Stimulated activated CD8-positive, alpha-beta memory T cell treated with anti-CD3 and anti-CD28 coated beads, Interleukin-7, amount 100 ng/mL, for 24 hours (primary cell): ENCODE measurements around the gene TMUB2.
"Not testable (repeated sequence)": the region's sequence is repeated elsewhere in the genome, so short reads cannot be mapped to it uniquely, and the experiment has no call there.

Experiments used
- DNase-seq: peaks from one replicate; pipeline ENCODE4 v3.0.0-alpha.2; 2020; ENCODE audit warnings: low read depth

TMUB2 gene

GRCh38 chr17:44219108-44219615 lies 32.4 kb downstream of the TMUB2 start:
- no peak for DNase-seq

- DNase-seq, result no peak
Observed at GRCh38 chr17:44219616-44220212, 32.9 kb downstream of the TMUB2 start, which contains the start of gene UBTF. UBTF (minus strand) TSS chr17:44219675; CDS start chr17:44218229, 1,446 bp downstream.

- no peak for DNase-seq
Observed at GRCh38 chr17:44220213-44221083, 33.7 kb downstream of the TMUB2 start.

GRCh38 chr17:44221084-44221861 lies 34.5 kb downstream of the TMUB2 start:
- DNase-seq, result no peak

- no peak for DNase-seq
Observed at GRCh38 chr17:44221862-44222111, 35.0 kb downstream of the TMUB2 start.

GRCh38 chr17:44222112-44222869 lies 35.5 kb downstream of the TMUB2 start:
- no peak for DNase-seq

- no peak for DNase-seq
Observed at GRCh38 chr17:44223541-44224071, 36.8 kb downstream of the TMUB2 start.

GRCh38 chr17:44229090-44229489 lies 42.3 kb downstream of the TMUB2 start:
- DNase-seq, result no peak

- no peak for DNase-seq
Observed at GRCh38 chr17:44230140-44230539, 43.4 kb downstream of the TMUB2 start.

- DNase-seq, result no peak
Observed at GRCh38 chr17:44232061-44232460, 45.3 kb downstream of the TMUB2 start.

GRCh38 chr17:44233582-44233981 lies 46.8 kb downstream of the TMUB2 start:
- no peak for DNase-seq

- no peak for DNase-seq
Observed at GRCh38 chr17:44235583-44235936, 48.8 kb downstream of the TMUB2 start.

- no peak for DNase-seq
Observed at GRCh38 chr17:44236444-44236991, 49.7 kb downstream of the TMUB2 start.

GRCh38 chr17:44237886-44238285 lies 51.1 kb downstream of the TMUB2 start:
- not testable (repeated sequence) for DNase-seq

- no peak for DNase-seq
Observed at GRCh38 chr17:44241106-44241624, 54.4 kb downstream of the TMUB2 start.
